GM18526 (cell line): ENCODE results near the gene ILF3.

ENCODE experiments used
- POLR2A ChIP-seq: IDR thresholded peaks from 3 replicates; pipeline ENCODE4 v1.6.1; 2011; ENCODE audit not compliant: insufficient read length; ENCODE audit errors: extremely low read depth

ILF3 gene

GRCh38 chr19:10699650-10700335 is 45.6 kb downstream of the ILF3 start:
- no peak for TF ChIP-seq POLR2A

GRCh38 chr19:10701955-10702525 is 47.9 kb downstream of the ILF3 start:
- no peak for TF ChIP-seq POLR2A

- TF ChIP-seq POLR2A = no peak
Measured at GRCh38 chr19:10706990-10707389, 52.8 kb downstream of the ILF3 start.

GRCh38 chr19:10707440-10707839 is 53.3 kb downstream of the ILF3 start:
- TF ChIP-seq POLR2A = no peak

GRCh38 chr19:10708291-10708690 is 54.1 kb downstream of the ILF3 start:
- TF ChIP-seq POLR2A = no peak

- no peak for TF ChIP-seq POLR2A
Measured at GRCh38 chr19:10712045-10712444, 57.9 kb downstream of the ILF3 start.

GRCh38 chr19:10712754-10713153 is 58.6 kb downstream of the ILF3 start:
- no peak for TF ChIP-seq POLR2A

- no peak for TF ChIP-seq POLR2A
Measured at GRCh38 chr19:10713317-10713716, 59.2 kb downstream of the ILF3 start.

GRCh38 chr19:10717054-10717355 is 62.9 kb downstream of the ILF3 start:
- peak; percentile 25 for TF ChIP-seq POLR2A

- peak; percentile 83 for TF ChIP-seq POLR2A
Measured at GRCh38 chr19:10717356-10718204, 63.4 kb downstream of the ILF3 start, which contains the start of gene DNM2. DNM2 (plus strand) TSS chr19:10718079; CDS start chr19:10718243, 164 bp downstream.

- TF ChIP-seq POLR2A = no peak
Measured at GRCh38 chr19:10718205-10719196, 64.4 kb downstream of the ILF3 start.

- TF ChIP-seq POLR2A = no peak
Measured at GRCh38 chr19:10719466-10719961, 65.4 kb downstream of the ILF3 start.

GRCh38 chr19:10720607-10721125 is 66.5 kb downstream of the ILF3 start:
- TF ChIP-seq POLR2A = no peak

GRCh38 chr19:10723591-10723990 is 69.4 kb downstream of the ILF3 start:
- TF ChIP-seq POLR2A = no peak
